Liver (tissue), 9 donors: Measurements from ENCODE around the gene HAGH. TPM values are rescaled to one million over a fixed set of nuclear protein-coding genes. Genes with fewer than 3 reads are reported as not detected.

Experiments used
- DNase-seq: peaks from one replicate; pipeline ENCODE4 v3.0.0-alpha.2; 2017; ENCODE audit warnings: low spot score
- H3K27ac ChIP-seq, 2 donors: one replicate each; pipeline ENCODE4 v1.7.0; 2013; ENCODE audit warnings: inconsistent platforms in 2 of 2, low read length in 2 of 2, control low read depth in 1 of 2, low read depth in 1 of 2, mild to moderate bottlenecking in 1 of 2
- H3K27me3 ChIP-seq, 4 donors: one replicate each; pipeline versions ENCODE4 v1.6.1 to v1.7.0; 2013; ENCODE audit warnings: low read length in 3 of 4, inconsistent platforms in 1 of 4, mild to moderate bottlenecking in 1 of 4, moderate library complexity in 1 of 4; ENCODE audit not compliant: control insufficient read depth in 4 of 4, insufficient read depth in 4 of 4
- H3K36me3 ChIP-seq, 4 donors: one replicate each; pipeline versions ENCODE4 v1.6.1 to v1.7.0; 2013; ENCODE audit warnings: low read length in 3 of 4, mild to moderate bottlenecking in 3 of 4, low read depth in 1 of 4, moderate library complexity in 1 of 4; ENCODE audit not compliant: control insufficient read depth in 4 of 4, insufficient read depth in 3 of 4
- H3K4me1 ChIP-seq, 4 donors: one replicate each; pipeline versions ENCODE4 v1.6.1 to v1.7.0; 2013; ENCODE audit warnings: low read length in 3 of 4, mild to moderate bottlenecking in 3 of 4, moderate library complexity in 1 of 4; ENCODE audit not compliant: control insufficient read depth in 4 of 4, insufficient read depth in 4 of 4
- H3K4me3 ChIP-seq, 3 donors: one replicate each; pipeline versions ENCODE4 v1.6.1 to v1.7.0; 2013; ENCODE audit warnings: low read length in 3 of 3, control low read depth in 1 of 3, low read depth in 1 of 3, mild to moderate bottlenecking in 1 of 3
- H3K9ac ChIP-seq, 2 donors: one replicate each; pipeline ENCODE4 v1.7.0; 2013; ENCODE audit warnings: low read length in 2 of 2, mild to moderate bottlenecking in 2 of 2, moderate library complexity in 2 of 2, control low read depth in 1 of 2, low read depth in 1 of 2
- H3K9me3 ChIP-seq, 4 donors: one replicate each; pipeline versions ENCODE4 v1.6.1 to v1.7.0; 2013; ENCODE audit warnings: low read length in 3 of 4; ENCODE audit not compliant: control insufficient read depth in 4 of 4
- ATF3 ChIP-seq: IDR thresholded peaks from 2 replicates; pipeline ENCODE4 v1.6.1; 2016; ENCODE audit warnings: antibody characterized with exemption
- EGR1 ChIP-seq, 2 donors: IDR thresholded peaks; 2 replicates each; pipeline ENCODE4 v1.6.1; 2016 to 2018; ENCODE audit warnings: antibody characterized with exemption in 2 of 2, low read depth in 2 of 2
- FOXA1 ChIP-seq: IDR thresholded peaks from 2 replicates; pipeline ENCODE4 v1.6.1; 2016; ENCODE audit warnings: antibody characterized with exemption
- FOXA2 ChIP-seq: IDR thresholded peaks from 2 replicates; pipeline ENCODE4 v1.6.1; 2016; ENCODE audit warnings: antibody characterized with exemption
- HNF4A ChIP-seq, 2 donors: conservative IDR thresholded peaks; 2 replicates each; pipeline ENCODE4 v1.6.1; 2016; ENCODE audit warnings: antibody characterized with exemption in 2 of 2, mild to moderate bottlenecking in 2 of 2
- HNF4G ChIP-seq: IDR thresholded peaks from 2 replicates; pipeline ENCODE4 v1.6.1; 2016; ENCODE audit warnings: antibody characterized with exemption
- JUND ChIP-seq, 2 donors: IDR thresholded peaks; 2 replicates each; pipeline ENCODE4 v1.6.1; 2016; ENCODE audit warnings: antibody characterized with exemption in 2 of 2
- MAX ChIP-seq: IDR thresholded peaks from 2 replicates; pipeline ENCODE4 v1.6.1; 2016; ENCODE audit warnings: antibody characterized with exemption
- NR2F2 ChIP-seq: IDR thresholded peaks from 2 replicates; pipeline ENCODE4 v1.6.1; 2016; ENCODE audit warnings: antibody characterized with exemption
- REST ChIP-seq: IDR thresholded peaks from 2 replicates; pipeline ENCODE4 v1.6.1; 2016; ENCODE audit warnings: antibody characterized with exemption, mild to moderate bottlenecking
- RXRA ChIP-seq, 2 donors: IDR thresholded peaks; 2 replicates each; pipeline ENCODE4 v1.6.1; 2017 to 2018; ENCODE audit warnings: antibody characterized with exemption in 2 of 2, mild to moderate bottlenecking in 1 of 2
- SP1 ChIP-seq: IDR thresholded peaks from 2 replicates; pipeline ENCODE4 v1.6.1; 2018; ENCODE audit warnings: antibody characterized with exemption, mild to moderate bottlenecking
- TAF1 ChIP-seq: conservative IDR thresholded peaks from 2 replicates; pipeline ENCODE4 v1.6.1; 2016; ENCODE audit warnings: antibody characterized with exemption, mild to moderate bottlenecking
- YY1 ChIP-seq: IDR thresholded peaks from 2 replicates; pipeline ENCODE4 v1.6.1; 2016; ENCODE audit warnings: antibody characterized with exemption, mild to moderate bottlenecking
- ZBTB33 ChIP-seq: IDR thresholded peaks from 2 replicates; pipeline ENCODE4 v1.6.1; 2016; ENCODE audit warnings: antibody characterized with exemption
- WGBS: extraction: QIAGEN DNeasy Blood & Tissue Kit; methylation state at CpG from one replicate; pipeline ENCODE4 v1.1.7; 2013; 5-methylcytosine and 5-hydroxymethylcytosine counted together
- polyA plus RNA-seq, 2 donors: library from polyadenylated mRNA; stranded (reverse) in 1 of 2; unstranded in 1 of 2; fragments of 200-250 nt in 1 of 2; fragments of >200 nt in 1 of 2; fragmentation: Nextera tagmentation in 1 of 2; extraction: Ambion mirVana in 1 of 2; gene quantifications; one replicate each; pipeline versions ENCODE4 v1.2.1 to v1.2.3, GENCODE V29; 2013 to 2015
- total RNA-seq, 2 donors: library from RNA; depleted of rRNA; stranded (reverse); fragments of >200 nt; gene quantifications; one replicate each; pipeline ENCODE4 v1.2.3, GENCODE V29; 2014
- donor health status: healthy.
- donor health status: healthy.
- donor health status: healthy.
- donor health status: healthy.
- donor health status: healthy.

HAGH gene
- total and polyA plus RNA-seq, 4 donors: 169 to 252 (median 204) TPM

- TF ChIP-seq YY1 (no peak), RXRA (IDR thresholded peaks at IDR 0.05) (no peak), ATF3 (no peak), EGR1 (IDR thresholded peaks at IDR 0.05; ENCODE audit: low read depth in 2 of 2) (no peak), FOXA2 (no peak), HNF4G (no peak), TAF1 (no peak), NR2F2 (no peak), JUND (IDR thresholded peaks at IDR 0.05) (no peak), FOXA1 (no peak), ZBTB33 (no peak)
- DNase-seq: no peak
- H3K27ac ChIP-seq: peak overlapping the region; percentile 84 to 87
- no peaks in the 10 kb centered on the region for H3K27me3 ChIP-seq
- H3K9me3 ChIP-seq: no peaks in the 10 kb centered on the region
- H3K4me3 ChIP-seq: peak overlapping the region; percentile 82 to 90 (median 83)
- H3K36me3 ChIP-seq: peaks cover 0 to 13% (median 7%) of the 10 kb centered on the region in 4 donors
- H3K4me1 ChIP-seq: peaks cover 14 to 60% (median 42%) of the 10 kb centered on the region in 4 donors
- under 1% methylated on average over 70 of the region's 70 CpGs for WGBS
- H3K9ac ChIP-seq: peak overlapping the region; percentile 68 to 75
Measured at GRCh38 chr16:1781758-1782407, 44.7 kb downstream of the HAGH start.

GRCh38 chr16:1781254-1781653 is 45.4 kb downstream of the HAGH start:
- Histone ChIP-seq H3K9ac (peak overlapping the region; percentile 68 to 75), H3K4me3 (peak overlapping the region in 2 of 3 donors; percentile 83 to 90), H3K9me3 (no peaks in the 10 kb centered on the region), H3K36me3 (peaks cover 0 to 18% (median 8%) of the 10 kb centered on the region in 4 donors), H3K27me3 (no peaks in the 10 kb centered on the region), H3K4me1 (peaks cover 14 to 59% (median 41%) of the 10 kb centered on the region in 4 donors), H3K27ac (peak overlapping the region; percentile 84 to 87)
- WGBS: 67% methylated on average over 20 of the region's 20 CpGs
- no peak for DNase-seq
- TF ChIP-seq HNF4A (conservative IDR thresholded peaks at IDR 0.05): no peak
- no peak for TF ChIP-seq EGR1 (IDR thresholded peaks at IDR 0.05; ENCODE audit: low read depth in 2 of 2)
- no peak for TF ChIP-seq NR2F2
- no peak for TF ChIP-seq SP1
- TF ChIP-seq MAX: no peak
- no peak for TF ChIP-seq RXRA (IDR thresholded peaks at IDR 0.05)
- no peak for TF ChIP-seq REST
- TF ChIP-seq ATF3: no peak
- no peak for TF ChIP-seq JUND (IDR thresholded peaks at IDR 0.05)
- TF ChIP-seq ZBTB33: no peak
